GM12892 (cell line): Measurements from ENCODE around the gene VSTM4. TPM values are rescaled to one million over a fixed set of nuclear protein-coding genes. Genes with fewer than 3 reads are reported as not detected.
A peak's percentile ranks its signal among the peaks of the same experiment; 100 is the strongest.

Source experiments
- DNase-seq: peaks from one replicate; pipeline ENCODE4 v3.0.0; 2011; ENCODE audit not compliant: insufficient read length
- FAIRE-seq: peaks from 2 replicates; lab custom pipeline; 2011; peaks lifted over from hg19 to GRCh38; lab: Jason Lieb, UNC
- POLR2A ChIP-seq: IDR thresholded peaks from 2 replicates; pipeline ENCODE4 v1.6.1; 2011; ENCODE audit warnings: low read depth, low read length, control low read depth
- POLR2AphosphoS5 ChIP-seq: IDR thresholded peaks from 2 replicates; pipeline ENCODE4 v1.6.1; 2011; ENCODE audit warnings: low read depth, low read length, control low read depth
- TAF1 ChIP-seq: IDR thresholded peaks from 2 replicates; pipeline ENCODE4 v1.6.1; 2011; ENCODE audit warnings: low read depth, mild to moderate bottlenecking, control low read depth, low read length, borderline replicate concordance
- polyA plus RNA-seq: library from polyadenylated mRNA; unstranded; fragments of >200 nt; gene quantifications from one replicate; pipeline ENCODE4 v1.2.1, GENCODE V29; 2012; ENCODE audit warnings: missing spikeins, inconsistent platforms; ENCODE audit not compliant: missing spikeins

The VSTM4 gene
- polyA plus RNA-seq, result 0.04 TPM

GRCh38 chr10:49115015-49115795 lies at the start of gene VSTM4:
Gene VSTM4, minus strand, starts transcription at chr10:49115522. Its CDS starts 37 bp downstream, at chr10:49115485.
- TF ChIP-seq POLR2AphosphoS5 (no peak), TAF1 (no peak), POLR2A (no peak)
- FAIRE-seq (no peak), DNase-seq (no peak)

GRCh38 chr10:49164559-49165188 lies 49.4 kb upstream of the VSTM4 start:
- FAIRE-seq, result peak; percentile 83
- TF ChIP-seq POLR2AphosphoS5, result no peak
- TF ChIP-seq TAF1, result no peak
- no peak for TF ChIP-seq POLR2A
- peak; percentile 39 for DNase-seq

- FAIRE-seq, result no peak
- TF ChIP-seq POLR2A (no peak), POLR2AphosphoS5 (no peak), TAF1 (no peak)
- DNase-seq, result no peak
Observed at GRCh38 chr10:49163741-49164140, 48.4 kb upstream of the VSTM4 start.

- FAIRE-seq, result no peak
- TF ChIP-seq TAF1 (no peak), POLR2A (no peak), POLR2AphosphoS5 (no peak)
- no peak for DNase-seq
Observed at GRCh38 chr10:49162761-49163310, 47.5 kb upstream of the VSTM4 start.

- no peak for TF ChIP-seq POLR2A
- FAIRE-seq (no peak), DNase-seq (no peak)
Observed at GRCh38 chr10:49162063-49162462, 46.7 kb upstream of the VSTM4 start.

GRCh38 chr10:49161411-49161997 lies 46.2 kb upstream of the VSTM4 start:
- no peak for FAIRE-seq
- no peak for DNase-seq
- TF ChIP-seq POLR2AphosphoS5 (no peak), POLR2A (no peak), TAF1 (no peak)

GRCh38 chr10:49160814-49161213 lies 45.5 kb upstream of the VSTM4 start:
- TF ChIP-seq POLR2A, result no peak
- TF ChIP-seq TAF1, result no peak
- no peak for TF ChIP-seq POLR2AphosphoS5
- DNase-seq, result no peak
- FAIRE-seq, result no peak

GRCh38 chr10:49160110-49160509 lies 44.8 kb upstream of the VSTM4 start:
- no peak for TF ChIP-seq POLR2AphosphoS5
- TF ChIP-seq TAF1, result no peak
- TF ChIP-seq POLR2A, result no peak
- FAIRE-seq (no peak), DNase-seq (no peak)

GRCh38 chr10:49158915-49159314 lies 43.6 kb upstream of the VSTM4 start:
- TF ChIP-seq POLR2AphosphoS5 (no peak), POLR2A (no peak), TAF1 (no peak)
- DNase-seq (no peak), FAIRE-seq (no peak)

GRCh38 chr10:49158404-49158803 lies 43.1 kb upstream of the VSTM4 start:
- TF ChIP-seq POLR2AphosphoS5 (no peak), TAF1 (no peak), POLR2A (no peak)
- DNase-seq, result no peak
- no peak for FAIRE-seq

- DNase-seq (no peak), FAIRE-seq (no peak)
- no peak for TF ChIP-seq POLR2A
- no peak for TF ChIP-seq TAF1
- TF ChIP-seq POLR2AphosphoS5, result no peak
Observed at GRCh38 chr10:49157229-49157628, 41.9 kb upstream of the VSTM4 start.
